Transverse colon (tissue), 4 donors: ENCODE results near the gene NAPG.
"Not testable (repeated sequence)": the region's sequence is repeated elsewhere in the genome, so short reads cannot be mapped to it uniquely, and the experiment has no call there.

Experiments
- POLR2A ChIP-seq: fragments of 450-650 bp; IDR thresholded peaks from one replicate; pipeline ENCODE4 v1.6.1; 2016; ENCODE audit warnings: antibody characterized with exemption, mild to moderate bottlenecking, moderate library complexity
- POLR2AphosphoS5 ChIP-seq, 3 donors: sonication (generic); formaldehyde crosslinking; IDR thresholded peaks; one replicate each; pipeline ENCODE4 v1.6.1; 2016; ENCODE audit warnings: antibody characterized with exemption in 3 of 3
- TF ChIP-seq, protein P1 (sequence below), 5 experiments: fragments of 200-600 bp in 3 of 5; fragments of 450-650 bp in 2 of 5; sonication (generic) in 3 of 5; IDR thresholded peaks; 1 replicate in 2 of 5; 2 replicates in 3 of 5; pipeline ENCODE4 v1.5.1; 2016 to 2017; ENCODE audit warnings: antibody characterized with exemption in 5 of 5, inconsistent platforms in 3 of 5, mild to moderate bottlenecking in 2 of 5, moderate library complexity in 1 of 5

DNA sequence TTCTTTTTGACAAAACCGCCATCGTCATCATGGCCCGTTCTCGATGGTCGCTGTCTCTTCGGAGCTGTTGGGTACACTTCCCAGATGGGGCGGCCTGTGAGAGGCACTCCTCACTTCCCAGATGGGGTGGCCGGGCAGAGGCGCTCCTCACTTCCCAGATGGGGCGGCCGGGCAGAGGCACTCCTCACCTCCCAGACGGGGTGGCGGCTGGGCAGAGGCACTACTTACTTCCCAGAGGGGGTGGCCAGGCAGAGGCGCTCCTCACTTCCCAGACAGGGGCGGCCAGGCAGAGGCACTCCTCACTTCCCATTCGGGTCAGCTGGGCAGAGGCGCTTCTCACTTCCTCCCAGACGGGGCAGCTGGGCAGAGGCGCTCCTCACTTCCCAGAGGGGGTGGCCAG is 19.9 kb upstream of the NAPG start:
- not testable (repeated sequence) for TF ChIP-seq POLR2A; POLR2AphosphoS5 (IDR thresholded peaks at IDR 0.05)
- TF ChIP-seq, protein P1, sequence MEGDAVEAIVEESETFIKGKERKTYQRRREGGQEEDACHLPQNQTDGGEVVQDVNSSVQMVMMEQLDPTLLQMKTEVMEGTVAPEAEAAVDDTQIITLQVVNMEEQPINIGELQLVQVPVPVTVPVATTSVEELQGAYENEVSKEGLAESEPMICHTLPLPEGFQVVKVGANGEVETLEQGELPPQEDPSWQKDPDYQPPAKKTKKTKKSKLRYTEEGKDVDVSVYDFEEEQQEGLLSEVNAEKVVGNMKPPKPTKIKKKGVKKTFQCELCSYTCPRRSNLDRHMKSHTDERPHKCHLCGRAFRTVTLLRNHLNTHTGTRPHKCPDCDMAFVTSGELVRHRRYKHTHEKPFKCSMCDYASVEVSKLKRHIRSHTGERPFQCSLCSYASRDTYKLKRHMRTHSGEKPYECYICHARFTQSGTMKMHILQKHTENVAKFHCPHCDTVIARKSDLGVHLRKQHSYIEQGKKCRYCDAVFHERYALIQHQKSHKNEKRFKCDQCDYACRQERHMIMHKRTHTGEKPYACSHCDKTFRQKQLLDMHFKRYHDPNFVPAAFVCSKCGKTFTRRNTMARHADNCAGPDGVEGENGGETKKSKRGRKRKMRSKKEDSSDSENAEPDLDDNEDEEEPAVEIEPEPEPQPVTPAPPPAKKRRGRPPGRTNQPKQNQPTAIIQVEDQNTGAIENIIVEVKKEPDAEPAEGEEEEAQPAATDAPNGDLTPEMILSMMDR (IDR thresholded peaks at IDR 0.05), result not testable (repeated sequence)
